GM19099 (cell line): ENCODE results near the gene MOSPD3.

ENCODE experiments used
- POLR2A ChIP-seq: IDR thresholded peaks from 3 replicates; pipeline ENCODE4 v1.6.1; 2011; ENCODE audit warnings: low read depth; ENCODE audit not compliant: insufficient read length; ENCODE audit errors: extremely low read depth

Gene MOSPD3

DNA sequence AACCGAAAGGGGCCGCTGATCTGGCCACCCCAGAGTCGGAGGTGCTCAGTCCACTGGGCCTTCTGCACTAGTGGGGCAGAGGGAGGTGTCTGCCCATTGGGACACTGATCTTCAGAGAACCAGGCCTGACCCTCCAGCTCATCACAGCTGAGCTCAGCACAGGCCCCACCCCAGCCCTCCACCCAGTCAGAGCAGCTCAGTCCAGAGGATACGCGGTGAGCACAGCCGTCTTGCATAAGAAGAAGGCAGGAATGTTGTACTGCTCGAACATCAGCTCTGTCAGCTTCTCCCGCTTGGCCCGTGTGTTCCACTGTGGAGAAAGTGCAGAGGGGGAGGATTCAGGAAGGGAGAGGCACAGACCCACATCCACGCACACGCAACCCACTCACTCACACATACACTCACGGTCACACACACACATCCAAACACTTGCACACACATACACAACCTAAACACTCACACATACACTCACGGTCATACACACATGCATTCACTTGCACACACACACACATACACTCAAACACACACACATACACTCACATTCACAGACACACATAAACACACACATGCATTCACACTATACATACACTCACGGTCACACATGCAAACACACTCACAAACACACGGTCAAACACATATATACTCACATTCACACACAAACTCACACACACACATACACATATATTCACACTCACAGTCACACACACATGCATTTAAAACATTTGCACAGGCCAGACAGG lies 37.7 kb downstream of the MOSPD3 start:
- no peak for TF ChIP-seq POLR2A

DNA sequence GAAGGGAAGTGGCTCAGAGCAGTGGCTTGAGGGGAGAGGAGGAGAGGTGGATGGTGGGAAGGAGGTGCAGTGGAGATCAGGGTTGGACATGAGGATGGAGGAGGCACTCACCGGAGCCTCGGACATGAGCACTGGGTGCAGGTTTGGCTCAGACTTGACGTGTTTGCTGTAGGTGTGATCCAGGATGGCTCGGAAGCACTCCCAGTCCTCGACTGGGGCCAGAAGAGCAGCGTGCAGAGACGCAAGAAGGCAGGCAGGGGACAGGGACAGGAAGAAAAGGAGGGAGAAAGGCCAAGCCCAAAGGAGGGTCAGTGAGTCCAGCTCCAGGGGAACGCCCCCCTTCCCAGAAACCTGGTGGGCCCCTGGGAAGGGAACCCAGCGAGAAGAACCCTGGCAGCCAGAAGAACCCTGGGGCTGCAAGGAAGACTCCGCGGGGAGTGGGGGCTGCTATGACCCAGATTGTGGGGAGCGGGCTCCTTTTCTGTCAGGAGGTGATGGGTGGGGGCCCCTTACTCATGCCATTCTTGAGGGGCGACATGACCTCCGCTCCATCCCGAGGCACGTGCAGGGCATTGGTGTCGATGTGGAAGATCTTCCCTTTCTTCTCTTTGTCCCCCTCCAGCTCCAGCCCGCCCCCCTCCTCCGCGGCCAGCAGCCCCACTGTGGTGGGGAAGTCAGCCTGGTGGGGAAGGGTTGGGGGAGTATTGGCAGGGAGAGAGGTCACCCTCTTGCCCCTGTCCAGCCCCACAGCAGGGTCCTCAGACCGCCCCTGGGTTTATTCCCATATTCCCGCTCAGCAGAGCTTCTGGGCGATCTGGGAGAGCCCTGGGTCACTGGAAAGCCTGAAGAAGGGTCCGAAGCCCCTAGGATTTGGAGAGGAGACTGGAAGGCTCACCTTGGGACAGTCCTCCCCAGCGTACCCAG lies 42.8 kb downstream of the MOSPD3 start:
- TF ChIP-seq POLR2A = no peak

DNA sequence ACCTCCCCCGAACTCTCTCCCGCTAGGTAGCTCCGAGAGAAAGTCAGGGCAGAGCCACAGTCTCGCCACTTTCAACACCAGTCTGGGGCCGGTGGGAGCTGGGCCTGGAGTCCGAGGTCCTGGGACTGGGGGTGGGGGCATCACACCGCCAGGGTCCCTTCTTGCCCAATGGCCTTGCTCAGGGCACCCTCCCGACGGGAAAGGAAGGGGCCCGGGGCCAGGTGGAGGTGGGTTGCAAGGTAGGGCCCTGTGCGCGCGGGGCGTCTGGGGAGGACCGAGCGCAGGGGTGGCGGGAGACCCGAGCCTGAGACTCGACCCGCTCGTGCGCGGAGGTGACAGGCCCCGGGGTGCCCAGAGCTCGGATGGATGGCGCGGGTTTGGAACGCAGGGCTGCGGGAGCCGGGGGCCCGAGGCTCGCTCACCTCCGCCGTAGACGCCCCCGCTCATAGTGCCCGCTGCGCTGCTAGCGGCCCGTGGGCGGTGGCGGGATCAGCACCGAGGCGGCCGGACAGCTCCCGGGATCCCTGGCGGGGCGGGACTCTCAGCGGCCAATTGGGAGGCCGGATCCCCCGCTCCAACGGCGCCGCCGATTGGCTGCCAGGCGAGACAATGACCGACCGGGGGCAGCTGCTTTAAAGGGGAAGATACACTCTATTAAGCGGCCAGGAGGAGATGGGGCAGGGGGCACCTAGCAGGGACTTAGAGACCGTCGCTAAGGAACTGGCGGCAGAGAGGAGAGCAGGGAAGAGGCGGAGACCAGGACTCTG lies 43.8 kb downstream of the MOSPD3 start, which contains the start of gene ACTL6B:
TSS of gene ACTL6B (minus strand) at position 541 of the 767 bp plus-strand sequence. CDS start at position 447, 94 bp downstream.
- no peak for TF ChIP-seq POLR2A
